Measurements from ENCODE around the gene WDR76. TPM values are rescaled to one million over a fixed set of nuclear protein-coding genes. Genes with fewer than 3 reads are reported as not detected.

WDR76 gene
- 56.1 and 77.0 TPM in 2 replicates for total RNA-seq (2014; rRNA removed; shearing (Covaris generic))

DNA sequence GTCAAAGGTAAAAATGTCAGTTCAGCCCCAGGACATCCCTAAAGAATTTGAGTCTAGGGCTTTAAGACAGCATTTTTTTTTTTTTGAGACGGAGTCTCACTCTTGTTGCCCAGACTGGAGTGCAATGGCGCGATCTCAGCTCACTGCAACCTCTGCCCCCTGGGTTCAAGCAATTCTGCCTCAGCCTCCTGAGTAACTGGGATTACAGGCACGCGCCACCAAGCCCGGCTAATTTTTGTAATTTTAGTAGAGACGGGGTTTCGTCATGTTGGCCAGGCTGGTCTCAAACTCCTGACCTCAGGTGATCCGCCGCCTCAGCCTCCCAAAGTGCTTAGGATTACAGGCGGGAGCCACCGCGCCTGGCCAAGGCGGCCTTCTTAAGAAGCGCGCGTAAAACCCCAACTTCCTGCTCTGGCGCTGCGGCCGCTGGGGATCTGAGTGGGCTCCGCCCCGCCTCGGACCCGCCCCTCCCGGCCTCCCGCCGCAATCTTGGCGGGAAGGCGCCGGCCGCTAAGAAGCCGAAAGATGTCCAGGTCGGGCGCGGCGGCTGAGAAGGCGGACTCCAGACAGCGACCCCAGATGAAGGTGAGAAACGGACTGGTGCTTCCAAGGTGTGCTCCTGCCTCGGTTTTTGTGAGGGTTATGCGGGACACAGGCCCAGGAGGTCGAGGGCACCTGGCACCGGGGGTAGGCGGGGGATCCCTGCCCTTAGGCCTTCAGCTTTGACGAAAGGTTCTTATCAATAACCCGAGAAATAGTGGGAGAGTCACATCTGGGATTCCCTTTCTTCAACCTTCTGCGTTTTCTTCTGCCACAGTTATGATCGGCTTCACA, at the start of gene WDR76:
Gene WDR76, plus strand, starts transcription at position 495 of the 834 bp plus-strand sequence. Its CDS starts 31 bp downstream, at position 526.
- peak within 1 kb of the TSS; percentile 72 for H3K27ac ChIP-seq
- peak within 1 kb of the TSS; percentile 53 for H3K4me3 ChIP-seq
- peaks cover 32% of the 10 kb centered on the region for H3K36me3 ChIP-seq
- peaks cover 15% of the 10 kb centered on the region for H3K4me1 ChIP-seq (replicated peaks)
- peak; percentile 84 to 89 for DNase-seq (ENCODE audit: low read depth in 1 of 2, low spot score in 2 of 2)
- no peaks in the 10 kb centered on the region for H3K9me3 ChIP-seq (replicated peaks)
- no peaks in the 10 kb centered on the region for H3K27me3 ChIP-seq (replicated peaks)

DNA sequence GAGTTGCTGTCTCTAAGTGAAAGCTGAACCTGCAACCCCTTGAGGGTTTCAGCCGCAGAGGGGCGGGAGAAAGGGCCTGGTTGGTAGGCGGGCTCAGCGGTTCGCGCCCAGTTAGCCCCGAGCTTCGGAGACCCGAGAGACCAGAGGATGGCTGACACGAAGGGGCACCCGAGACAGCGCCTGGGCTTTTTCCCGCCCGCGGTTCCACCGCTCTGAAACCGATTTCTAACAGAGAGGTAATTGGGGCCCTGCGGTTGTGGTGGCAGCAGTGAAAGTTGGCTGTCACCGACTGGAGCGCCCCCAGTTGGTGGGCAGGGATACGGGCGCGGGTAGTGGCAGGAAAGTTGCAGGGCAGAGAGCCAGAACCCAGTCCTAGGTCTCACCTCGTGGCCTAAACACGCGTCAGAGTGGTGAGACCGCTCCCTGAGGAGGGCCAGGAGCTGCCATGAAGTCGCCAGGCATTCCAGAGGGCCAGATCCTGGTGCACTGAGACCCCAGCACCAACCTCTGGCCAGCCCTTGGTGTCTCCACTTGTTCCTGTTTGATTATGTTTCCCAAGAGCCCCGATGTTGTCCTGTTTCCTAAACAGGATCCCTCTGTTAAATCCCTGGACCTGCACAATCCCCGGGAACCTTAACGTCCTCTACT, 49.4 kb upstream of the WDR76 start:
- Histone ChIP-seq H3K27ac (peak overlapping the region; percentile 47), H3K4me3 (peak overlapping the region; percentile 48), H3K9me3 (replicated peaks) (no peaks in the 10 kb centered on the region), H3K36me3 (peaks cover 18% of the 10 kb centered on the region), H3K4me1 (replicated peaks) (peaks cover 9% of the 10 kb centered on the region), H3K27me3 (replicated peaks) (no peaks in the 10 kb centered on the region)
- peak; percentile 81 to 94 for DNase-seq (ENCODE audit: low read depth in 1 of 2, low spot score in 2 of 2)

- Histone ChIP-seq H3K4me3 (no peak overlapping the region), H3K36me3 (peaks cover 5% of the 10 kb centered on the region), H3K27me3 (replicated peaks) (no peaks in the 10 kb centered on the region), H3K4me1 (replicated peaks) (peaks cover 9% of the 10 kb centered on the region), H3K27ac (no peak overlapping the region), H3K9me3 (replicated peaks) (no peaks in the 10 kb centered on the region)
- no peak for DNase-seq (ENCODE audit: low read depth in 1 of 2, low spot score in 2 of 2)
Measured at GRCh38 chr15:43779016-43779415, 47.8 kb upstream of the WDR76 start.

GRCh38 chr15:43789409-43789808, 37.4 kb upstream of the WDR76 start:
- H3K4me3 ChIP-seq, result no peak overlapping the region
- H3K4me1 ChIP-seq (replicated peaks), result peaks cover 19% of the 10 kb centered on the region
- peaks cover 22% of the 10 kb centered on the region for H3K36me3 ChIP-seq
- H3K9me3 ChIP-seq (replicated peaks), result no peaks in the 10 kb centered on the region
- no peaks in the 10 kb centered on the region for H3K27me3 ChIP-seq (replicated peaks)
- DNase-seq (ENCODE audit: low read depth in 1 of 2, low spot score in 2 of 2), result no peak
- H3K27ac ChIP-seq, result no peak overlapping the region

GRCh38 chr15:43791993-43792760, 34.6 kb upstream of the WDR76 start, which contains the start of gene SERF2:
Gene SERF2 (plus strand): TSS chr15:43792320. CDS start chr15:43792377, 57 bp downstream.
- peak within 1 kb of the TSS; percentile 91 for H3K27ac ChIP-seq
- H3K27me3 ChIP-seq (replicated peaks), result no peaks in the 10 kb centered on the region

GRCh38 chr15:43792761-43793476, 33.9 kb upstream of the WDR76 start:
- no peaks in the 10 kb centered on the region for H3K27me3 ChIP-seq (replicated peaks)
- H3K9me3 ChIP-seq (replicated peaks), result no peaks in the 10 kb centered on the region
- peaks cover 33% of the 10 kb centered on the region for H3K4me1 ChIP-seq (replicated peaks)
- H3K36me3 ChIP-seq, result peaks cover 56% of the 10 kb centered on the region
- peak overlapping the region; percentile 91 for H3K27ac ChIP-seq
- peak overlapping the region; percentile 80 for H3K4me3 ChIP-seq
- DNase-seq (ENCODE audit: low read depth in 1 of 2, low spot score in 2 of 2), result peak in 1 of 2 experiments; percentile 40

More at GRCh38 chr15:43791993-43792760, 34.6 kb upstream of the WDR76 start, which contains the start of gene SERF2:
- H3K4me1 ChIP-seq (replicated peaks), result peaks cover 33% of the 10 kb centered on the region
- H3K36me3 ChIP-seq, result peaks cover 49% of the 10 kb centered on the region
- no peaks in the 10 kb centered on the region for H3K9me3 ChIP-seq (replicated peaks)
- peak within 1 kb of the TSS; percentile 80 for H3K4me3 ChIP-seq
- peak; percentile 99 to 100 for DNase-seq (ENCODE audit: low read depth in 1 of 2, low spot score in 2 of 2)

GRCh38 chr15:43793647-43794046, 33.2 kb upstream of the WDR76 start:
- Histone ChIP-seq H3K4me1 (replicated peaks) (peaks cover 33% of the 10 kb centered on the region), H3K27ac (peak overlapping the region; percentile 91), H3K36me3 (peaks cover 63% of the 10 kb centered on the region), H3K4me3 (peak overlapping the region; percentile 80), H3K9me3 (replicated peaks) (no peaks in the 10 kb centered on the region), H3K27me3 (replicated peaks) (no peaks in the 10 kb centered on the region)
- DNase-seq (ENCODE audit: low read depth in 1 of 2, low spot score in 2 of 2), result no peak

GRCh38 chr15:43794269-43795037, 32.3 kb upstream of the WDR76 start:
- H3K27me3 ChIP-seq (replicated peaks), result no peaks in the 10 kb centered on the region
- peaks cover 33% of the 10 kb centered on the region for H3K4me1 ChIP-seq (replicated peaks)
- H3K9me3 ChIP-seq (replicated peaks), result no peaks in the 10 kb centered on the region
- peak; percentile 93 to 94 for DNase-seq (ENCODE audit: low read depth in 1 of 2, low spot score in 2 of 2)
- peak overlapping the region; percentile 80 for H3K4me3 ChIP-seq
- H3K36me3 ChIP-seq, result peaks cover 71% of the 10 kb centered on the region
- H3K27ac ChIP-seq, result peak overlapping the region; percentile 91

GRCh38 chr15:43795197-43795596, 31.6 kb upstream of the WDR76 start:
- DNase-seq (ENCODE audit: low read depth in 1 of 2, low spot score in 2 of 2), result no peak
- Histone ChIP-seq H3K36me3 (peaks cover 79% of the 10 kb centered on the region), H3K9me3 (replicated peaks) (no peaks in the 10 kb centered on the region), H3K4me1 (replicated peaks) (peaks cover 38% of the 10 kb centered on the region), H3K27ac (peak overlapping the region; percentile 91), H3K4me3 (no peak overlapping the region), H3K27me3 (replicated peaks) (no peaks in the 10 kb centered on the region)

DNA sequence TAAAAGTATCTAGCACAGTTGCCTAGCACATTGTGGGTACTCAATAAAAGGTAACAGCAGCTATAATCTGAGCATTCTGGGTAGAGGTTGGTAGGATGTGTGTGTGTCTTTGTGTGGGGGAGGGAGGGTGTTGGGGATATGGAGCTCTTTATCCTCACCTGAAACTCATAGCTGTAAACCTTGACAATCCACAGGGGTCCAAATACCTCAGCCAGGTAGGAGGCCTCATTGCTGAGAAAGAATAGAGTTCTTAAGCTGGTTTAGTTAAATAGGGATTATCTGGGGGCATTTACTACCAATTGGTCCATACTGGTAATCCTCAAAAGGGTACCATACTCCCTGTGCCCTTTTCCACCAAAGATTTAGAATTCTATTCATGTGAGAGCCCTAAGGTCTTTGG, 30.8 kb upstream of the WDR76 start:
- Histone ChIP-seq H3K4me3 (no peak overlapping the region), H3K36me3 (peaks cover 87% of the 10 kb centered on the region), H3K9me3 (replicated peaks) (no peaks in the 10 kb centered on the region), H3K4me1 (replicated peaks) (peaks cover 39% of the 10 kb centered on the region), H3K27me3 (replicated peaks) (no peaks in the 10 kb centered on the region), H3K27ac (no peak overlapping the region)
- no peak for DNase-seq (ENCODE audit: low read depth in 1 of 2, low spot score in 2 of 2)

GRCh38 chr15:43796566-43796965, 30.2 kb upstream of the WDR76 start:
- Histone ChIP-seq H3K27ac (no peak overlapping the region), H3K9me3 (replicated peaks) (no peaks in the 10 kb centered on the region), H3K27me3 (replicated peaks) (no peaks in the 10 kb centered on the region), H3K4me3 (no peak overlapping the region), H3K36me3 (peaks cover 92% of the 10 kb centered on the region), H3K4me1 (replicated peaks) (peaks cover 36% of the 10 kb centered on the region)
- no peak for DNase-seq (ENCODE audit: low read depth in 1 of 2, low spot score in 2 of 2)

DNA sequence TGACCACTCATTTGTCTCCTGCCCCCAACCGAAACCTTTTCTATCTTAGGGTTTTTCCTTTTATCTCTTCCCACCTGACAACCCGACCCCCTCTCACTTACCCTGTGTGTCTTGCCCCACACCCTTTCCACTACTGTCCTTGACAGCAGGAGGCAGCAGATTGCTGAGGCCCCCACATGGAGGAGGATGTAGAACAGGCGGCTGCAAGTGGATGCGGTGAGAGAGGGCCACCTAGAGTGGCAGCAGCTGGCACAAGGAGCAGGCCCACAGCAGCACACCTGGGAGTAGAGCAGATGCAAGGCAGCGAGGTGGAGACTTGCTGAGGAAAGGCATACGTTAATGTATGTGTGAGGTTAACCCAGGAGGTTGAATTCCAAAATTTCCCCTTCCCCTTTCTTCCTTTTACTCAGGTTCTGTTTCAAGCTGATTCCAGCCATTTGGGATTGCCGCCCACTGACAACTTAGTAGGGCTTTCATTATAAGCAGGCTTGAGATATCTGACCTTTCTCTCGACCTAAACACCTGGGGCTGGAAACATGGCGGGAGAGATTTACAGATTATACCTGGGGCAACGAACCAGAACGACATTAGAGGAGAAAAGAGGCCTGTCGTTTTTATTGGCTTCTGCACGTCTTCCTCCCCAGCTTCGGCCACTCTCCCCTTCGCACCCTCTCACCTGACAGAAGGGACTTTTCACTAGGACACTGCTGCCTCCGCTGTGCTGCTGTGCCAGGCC, 27.4 kb upstream of the WDR76 start:
- no peak for DNase-seq (ENCODE audit: low read depth in 1 of 2, low spot score in 2 of 2)
- Histone ChIP-seq H3K9me3 (replicated peaks) (no peaks in the 10 kb centered on the region), H3K4me3 (no peak overlapping the region), H3K27ac (no peak overlapping the region), H3K27me3 (replicated peaks) (no peaks in the 10 kb centered on the region), H3K4me1 (replicated peaks) (peaks cover 20% of the 10 kb centered on the region), H3K36me3 (peaks cover 99% of the 10 kb centered on the region)
